H1 (cell line): ENCODE measurements around the gene OPHN1. TPM values are rescaled to one million over a fixed set of nuclear protein-coding genes. Genes with fewer than 3 reads are reported as not detected.
A peak's percentile ranks its signal among the peaks of the same experiment; 100 is the strongest.

Experiments
- CTCF ChIA-PET: fragments of 300-600 bp; sonication (Branson Sonifier 250); formaldehyde crosslinking; loops from one replicate; lab custom pipeline; 2021; ENCODE audit not compliant: partially characterized antibody; lab: Charles Lee
- POLR2A ChIA-PET: fragments of 300-600 bp; sonication (Branson Sonifier 250); formaldehyde crosslinking; loops from one replicate; lab custom pipeline; 2021; ENCODE audit warnings: inconsistent platforms; ENCODE audit not compliant: partially characterized antibody; lab: Charles Lee
- DNase-seq, 2 experiments: peaks; one replicate each; pipeline versions ENCODE4 v3.0.0 to v3.0.0-alpha.2; 2010 to 2022; ENCODE audit warnings: low spot score in 2 of 2, low read depth in 1 of 2, mixed read lengths in 1 of 2
- FAIRE-seq: peaks from 2 replicates; lab custom pipeline; 2011; peaks lifted over from hg19 to GRCh38; lab: Jason Lieb, UNC
- H2AFZ ChIP-seq: 2 replicates; pipeline ENCODE4 v1.8.1; 2012; ENCODE audit warnings: low read length, inconsistent platforms
- H2AK5ac ChIP-seq: 2 replicates; pipeline ENCODE4 v1.6.1; 2013; ENCODE audit warnings: low read depth, low read length
- H2BK120ac ChIP-seq: replicated peaks from 2 replicates; pipeline ENCODE3; 2013; ENCODE audit warnings: low read depth, low read length, inconsistent platforms
- H2BK12ac ChIP-seq: 2 replicates; pipeline ENCODE4 v1.6.1; 2013; ENCODE audit warnings: low read depth, low read length
- H2BK15ac ChIP-seq: 2 replicates; pipeline ENCODE4 v1.6.1; 2013; ENCODE audit warnings: low read length
- H2BK20ac ChIP-seq: 2 replicates; pipeline ENCODE4 v1.6.1; 2013; ENCODE audit warnings: low read length
- H2BK5ac ChIP-seq: 2 replicates; pipeline ENCODE4 v1.6.1; 2013; ENCODE audit warnings: low read depth, low read length
- H3K14ac ChIP-seq: 2 replicates; pipeline ENCODE4 v1.6.1; 2013; ENCODE audit warnings: inconsistent platforms; ENCODE audit not compliant: insufficient read length
- H3K18ac ChIP-seq: 2 replicates; pipeline ENCODE4 v1.6.1; 2013; ENCODE audit warnings: low read length; ENCODE audit errors: extremely low read depth
- H3K23ac ChIP-seq: 2 replicates; pipeline ENCODE4 v1.6.1; 2013; ENCODE audit warnings: inconsistent platforms; ENCODE audit not compliant: insufficient read length
- H3K23me2 ChIP-seq: 2 replicates; pipeline ENCODE4 v1.6.1; 2013; ENCODE audit warnings: low read depth, low read length
- H3K27ac ChIP-seq: 2 replicates; pipeline ENCODE4 v1.6.1; 2011; ENCODE audit warnings: low read depth, low read length, inconsistent platforms
- H3K27me3 ChIP-seq, 4 experiments: replicated peaks in 1 of 4; 1 replicate in 1 of 4; 2 replicates in 3 of 4; pipeline versions ENCODE4 v1.6.1 to v1.8.1; 2011 to 2013; ENCODE audit warnings: low read length in 3 of 4, mild to moderate bottlenecking in 3 of 4, inconsistent platforms in 2 of 4, mixed read lengths in 2 of 4, moderate library complexity in 1 of 4; ENCODE audit not compliant: control insufficient read depth in 3 of 4, insufficient read depth in 3 of 4; ENCODE audit errors: extremely low read depth in 1 of 4
- H3K36me3 ChIP-seq, 4 experiments: 2 replicates each; pipeline versions ENCODE4 v1.6.1 to v1.8.1; 2011 to 2013; ENCODE audit warnings: mild to moderate bottlenecking in 4 of 4, low read length in 3 of 4, moderate library complexity in 2 of 4, control low read depth in 1 of 4, inconsistent platforms in 1 of 4; ENCODE audit not compliant: insufficient read depth in 4 of 4, control insufficient read depth in 2 of 4
- H3K4ac ChIP-seq: replicated peaks from 2 replicates; pipeline ENCODE3; 2013; ENCODE audit warnings: low read length, low read depth, mixed read lengths, inconsistent platforms; ENCODE audit not compliant: insufficient read length
- H3K4me1 ChIP-seq, 4 experiments: replicated peaks in 1 of 4; 1 replicate in 1 of 4; 2 replicates in 3 of 4; pipeline versions ENCODE4 v1.6.1 to v1.8.1; 2011 to 2013; ENCODE audit warnings: low read length in 3 of 4, inconsistent platforms in 2 of 4, mixed read lengths in 1 of 4; ENCODE audit not compliant: insufficient read depth in 4 of 4, control insufficient read depth in 3 of 4
- H3K4me2 ChIP-seq, 2 experiments: 2 replicates each; pipeline versions ENCODE4 v1.6.1 to v1.8.1; 2011 to 2013; ENCODE audit warnings: low read depth in 2 of 2, low read length in 2 of 2, control low read depth in 1 of 2, inconsistent platforms in 1 of 2, mild to moderate bottlenecking in 1 of 2; ENCODE audit not compliant: insufficient read depth in 1 of 2
- H3K4me3 ChIP-seq, 4 experiments: fragments of 200-600, 300-600 bp in 1 of 4; sonication (generic), shearing (Covaris generic), sonication (Bioruptor Twin) in 1 of 4; 2 replicates each; pipeline versions ENCODE4 v1.5.1 to v1.8.1; 2011 to 2016; ENCODE audit warnings: low read length in 4 of 4, low read depth in 3 of 4, control low read depth in 2 of 4, inconsistent platforms in 2 of 4, mild to moderate bottlenecking in 2 of 4, mixed read lengths in 1 of 4, moderate library complexity in 1 of 4; ENCODE audit not compliant: insufficient read depth in 2 of 4; ENCODE audit errors: extremely low read depth in 1 of 4
- H3K56ac ChIP-seq: replicated peaks from 2 replicates; pipeline ENCODE3; 2013; ENCODE audit warnings: low read depth, mild to moderate bottlenecking, mixed read lengths, low read length, inconsistent platforms; ENCODE audit not compliant: insufficient read length
- H3K79me1 ChIP-seq: 2 replicates; pipeline ENCODE4 v1.6.1; 2013; ENCODE audit warnings: low read depth, low read length, control low read depth
- H3K79me2 ChIP-seq, 2 experiments: 2 replicates each; pipeline versions ENCODE4 v1.6.1 to v1.8.1; 2012 to 2013; ENCODE audit warnings: low read length in 2 of 2, mild to moderate bottlenecking in 2 of 2, inconsistent platforms in 1 of 2; ENCODE audit not compliant: insufficient read depth in 2 of 2, control insufficient read depth in 1 of 2
- H3K9ac ChIP-seq, 4 experiments: replicated peaks in 1 of 4; 1 replicate in 1 of 4; 2 replicates in 3 of 4; pipeline versions ENCODE4 v1.6.1 to v1.8.1; 2011 to 2013; ENCODE audit warnings: low read depth in 3 of 4, low read length in 3 of 4, control low read depth in 2 of 4, mild to moderate bottlenecking in 2 of 4, moderate library complexity in 2 of 4, inconsistent platforms in 1 of 4; ENCODE audit errors: extremely low read depth in 1 of 4
- H3K9me3 ChIP-seq, 2 experiments: 2 replicates each; pipeline versions ENCODE4 v1.6.1 to v1.8.1; 2012 to 2013; ENCODE audit warnings: mild to moderate bottlenecking in 2 of 2, moderate library complexity in 2 of 2, control low read depth in 1 of 2, inconsistent platforms in 1 of 2, low read depth in 1 of 2, low read length in 1 of 2, mixed read lengths in 1 of 2; ENCODE audit not compliant: insufficient read depth in 2 of 2
- H4K20me1 ChIP-seq, 2 experiments: replicated peaks in 1 of 2; 2 replicates each; pipeline versions ENCODE3 to v1.8.1; 2011 to 2013; ENCODE audit warnings: inconsistent platforms in 2 of 2, low read length in 2 of 2, mild to moderate bottlenecking in 1 of 2; ENCODE audit not compliant: insufficient read depth in 2 of 2, control insufficient read depth in 1 of 2
- H4K5ac ChIP-seq: 2 replicates; pipeline ENCODE4 v1.6.1; 2013; ENCODE audit warnings: low read length, low read depth, mixed read lengths, inconsistent platforms; ENCODE audit not compliant: insufficient read length
- H4K8ac ChIP-seq: 2 replicates; pipeline ENCODE4 v1.8.0; 2013; ENCODE audit warnings: mild to moderate bottlenecking, moderate library complexity, low read length, inconsistent platforms; ENCODE audit not compliant: insufficient read depth; ENCODE audit errors: extremely low read depth
- H4K91ac ChIP-seq: replicated peaks from 2 replicates; pipeline ENCODE3; 2013; ENCODE audit warnings: low read length, mixed read lengths, inconsistent platforms; ENCODE audit not compliant: insufficient read length
- ASH2L ChIP-seq: fragments of 200-600, 300-600 bp; sonication (generic); IDR thresholded peaks from one replicate; pipeline ENCODE4 v1.7.1; 2017; ENCODE audit warnings: low read length
- ATF2 ChIP-seq: IDR thresholded peaks from 2 replicates; pipeline ENCODE4 v1.6.1; 2012; ENCODE audit warnings: low read length, inconsistent platforms
- CREB1 ChIP-seq: IDR thresholded peaks from 2 replicates; pipeline ENCODE4 v1.6.1; 2012; ENCODE audit warnings: inconsistent platforms
- EGR1 ChIP-seq: IDR thresholded peaks from 2 replicates; pipeline ENCODE4 v1.6.1; 2011; ENCODE audit warnings: low read depth, low read length, borderline replicate concordance
- GTF2F1 ChIP-seq: IDR thresholded peaks from 2 replicates; pipeline ENCODE4 v1.6.1; 2012; ENCODE audit warnings: low read depth, low read length, improper control_type of control experiment, borderline replicate concordance
- KDM1A ChIP-seq: fragments of 200-600, 300-600 bp; sonication (generic); IDR thresholded peaks from 2 replicates; pipeline ENCODE4 v1.7.1; 2016; ENCODE audit warnings: mild to moderate bottlenecking, low read length, borderline replicate concordance
- NRF1 ChIP-seq: IDR thresholded peaks from 2 replicates; pipeline ENCODE4 v1.6.1; 2011; ENCODE audit warnings: mild to moderate bottlenecking, low read depth, low read length, improper control_type of control experiment
- PHF8 ChIP-seq: fragments of 200-600 bp; sonication (generic); conservative IDR thresholded peaks from 2 replicates; pipeline ENCODE4 v1.7.1; 2012; ENCODE audit warnings: low read depth, mild to moderate bottlenecking, inconsistent platforms, low read length, moderate library complexity
- RBBP5 ChIP-seq: IDR thresholded peaks from 2 replicates; pipeline ENCODE4 v1.7.1; 2012; ENCODE audit warnings: low read depth, mild to moderate bottlenecking, inconsistent platforms, low read length, moderate library complexity, borderline replicate concordance
- SIX5 ChIP-seq: IDR thresholded peaks from 2 replicates; pipeline ENCODE4 v1.6.1; 2011; ENCODE audit warnings: mild to moderate bottlenecking, low read depth, low read length
- SP1 ChIP-seq: IDR thresholded peaks from 2 replicates; pipeline ENCODE4 v1.6.1; 2011; ENCODE audit warnings: low read depth, low read length
- TAF1 ChIP-seq: IDR thresholded peaks from 2 replicates; pipeline ENCODE4 v1.6.1; 2011; ENCODE audit warnings: mild to moderate bottlenecking, low read depth, low read length
- WGBS, 2 experiments: shearing (Covaris generic) in 1 of 2; methylation state at CpG; one replicate each; pipeline versions ENCODE4 v1.1.6 to v1.1.7; 2013 to 2015; ENCODE audit warnings: low lambda C conversion rate in 2 of 2, mixed read lengths in 2 of 2, inconsistent platforms in 1 of 2, low coverage in 1 of 2, missing lambda C conversion rate in 1 of 2; ENCODE audit not compliant: insufficient replicate concordance in 2 of 2, insufficient coverage in 1 of 2, insufficient read length in 1 of 2; ENCODE audit errors: extremely low coverage in 1 of 2, missing lambda C conversion rate in 1 of 2; 5-methylcytosine and 5-hydroxymethylcytosine counted together
- polyA plus RNA-seq, 7 experiments: library from polyadenylated mRNA; depleted of rRNA in 3 of 7; stranded (reverse) in 5 of 7; unstranded in 2 of 7; fragments of >200 nt in 5 of 7; fragments of 200-250 nt in 2 of 7; gene quantifications; 1 replicate in 5 of 7; 2 replicates in 1 of 7; 4 replicates in 1 of 7; pipeline versions ENCODE4 v1.2.1 to v1.2.3, GENCODE V29; 2011 to 2013; ENCODE audit warnings: missing spikeins in 2 of 7, mixed read lengths in 2 of 7
- total RNA-seq: library from RNA; stranded (reverse); fragmentation: NEBNext Ultra II Directional; extraction: Animal tissue kit (Norgen Biotek cat#: 25700); gene quantifications from 2 replicates; pipeline ENCODE4 v1.2.1, GENCODE V29; 2021

The OPHN1 gene
- total and polyA plus RNA-seq, 2 of the 8 experiments (the other 6 are each of a cell fraction or from before 2014, with no cell fraction given), result 1.2 to 3.5 TPM

DNA sequence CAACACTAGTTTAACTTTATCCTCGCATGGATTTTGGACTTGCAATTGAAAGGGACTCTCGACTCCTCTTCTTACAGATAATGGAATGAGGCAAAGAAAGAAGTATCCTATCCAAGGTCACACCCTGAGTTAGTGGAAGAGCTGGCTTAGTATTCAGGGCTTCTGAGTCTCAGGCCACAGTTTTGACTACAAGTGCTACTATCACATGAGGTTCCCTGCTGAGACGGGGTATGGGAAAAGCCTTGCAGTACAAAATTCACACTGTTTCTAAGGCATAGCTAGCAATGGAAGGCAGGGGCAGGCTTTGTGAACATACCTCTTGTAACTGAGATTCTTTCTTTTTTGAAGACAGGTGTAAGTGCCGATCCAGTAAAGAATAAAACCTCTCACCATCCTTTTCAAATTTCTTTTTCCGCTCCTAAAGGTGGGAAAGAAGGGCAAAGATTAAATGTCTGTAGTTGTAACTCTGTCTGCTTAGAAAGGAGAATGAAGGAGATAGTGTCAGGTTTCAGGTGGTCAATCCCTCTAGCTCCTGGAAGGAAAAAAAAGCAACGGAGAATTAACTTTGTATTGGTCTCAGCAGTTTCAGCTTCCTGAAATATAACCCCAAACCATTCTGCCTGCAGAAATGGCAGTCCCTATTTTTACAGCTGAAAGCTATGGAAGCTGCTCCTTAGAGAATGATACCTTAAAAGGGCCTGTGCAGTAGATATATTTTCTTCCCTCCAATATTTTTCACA, 199.0 kb downstream of the OPHN1 start:
- Histone ChIP-seq H3K4me2 (peak overlapping the region; percentile 40 to 56), H3K56ac (no peak overlapping the region), H2BK5ac (no peak overlapping the region), H4K8ac (no peak overlapping the region), H3K9me3 (no peaks in the 10 kb centered on the region), H3K14ac (no peak overlapping the region), H3K23me2 (no peaks in the 10 kb centered on the region), H4K5ac (no peak overlapping the region), H2BK120ac (no peak overlapping the region), H3K9ac (no peak overlapping the region), H3K79me1 (no peaks in the 10 kb centered on the region), H3K18ac (no peak overlapping the region), H4K20me1 (no peaks in the 10 kb centered on the region), H3K4ac (no peak overlapping the region), H3K27me3 (no peaks in the 10 kb centered on the region), H3K4me3 (peak overlapping the region in 1 of 4 experiments; percentile 43; a peak in 1 of 8 replicates), H3K23ac (no peak overlapping the region), H3K36me3 (no peaks in the 10 kb centered on the region), H2BK12ac (no peak overlapping the region), H3K79me2 (no peaks in the 10 kb centered on the region), H3K4me1 (peaks cover 0 to 3% (median 2%) of the 10 kb centered on the region in 4 experiments; a peak in 2 of 7 replicates), H2BK15ac (no peak overlapping the region), H4K91ac (no peak overlapping the region), H2AFZ (no peak overlapping the region), H2BK20ac (no peak overlapping the region), H2AK5ac (no peak overlapping the region), H3K27ac (no peak overlapping the region)
- 66% methylated on average over 5 of the region's 6 CpGs; no CpG with 5 or more reads in 1 of the 2 experiments for WGBS, 2 experiments
- TF ChIP-seq NRF1 (no peak), KDM1A (no peak), TAF1 (no peak), ATF2 (no peak), SIX5 (peak; percentile 21; the same call in 1 of the 2 replicates), RBBP5 (no peak), PHF8 (no peak), GTF2F1 (no peak), CREB1 (no peak), EGR1 (no peak), SP1 (no peak), ASH2L (peak; percentile 28)
- POLR2A ChIA-PET, result interaction anchor here (0.7 to 1.7 kb wide), 4 partner anchors 40 to 477 kb away, joined by 3 read pairs; no protein-coding TSS in a partner anchor
- peak; percentile 95 for FAIRE-seq
- no peak for DNase-seq
- CTCF ChIA-PET, result interaction anchor here (0.9 to 2.2 kb wide), 3 partner anchors 9 to 257 kb away, joined by 3 to 7 read pairs (median 5); no protein-coding TSS in a partner anchor
